Lower leg skin (tissue), 3 donors: ENCODE data around the gene OR4N5.

Experiments
- CTCF ChIP-seq, 3 donors: fragments of 450-650 bp; IDR thresholded peaks; one replicate each; pipeline ENCODE4 v1.5.1; 2016; ENCODE audit warnings: antibody characterized with exemption in 3 of 3, mild to moderate bottlenecking in 3 of 3, moderate library complexity in 2 of 3
- POLR2A ChIP-seq, 2 donors: fragments of 450-650 bp; IDR thresholded peaks; one replicate each; pipeline ENCODE4 v1.6.1; 2016 to 2017; ENCODE audit warnings: antibody characterized with exemption in 2 of 2, mild to moderate bottlenecking in 1 of 2, moderate library complexity in 1 of 2

DNA sequence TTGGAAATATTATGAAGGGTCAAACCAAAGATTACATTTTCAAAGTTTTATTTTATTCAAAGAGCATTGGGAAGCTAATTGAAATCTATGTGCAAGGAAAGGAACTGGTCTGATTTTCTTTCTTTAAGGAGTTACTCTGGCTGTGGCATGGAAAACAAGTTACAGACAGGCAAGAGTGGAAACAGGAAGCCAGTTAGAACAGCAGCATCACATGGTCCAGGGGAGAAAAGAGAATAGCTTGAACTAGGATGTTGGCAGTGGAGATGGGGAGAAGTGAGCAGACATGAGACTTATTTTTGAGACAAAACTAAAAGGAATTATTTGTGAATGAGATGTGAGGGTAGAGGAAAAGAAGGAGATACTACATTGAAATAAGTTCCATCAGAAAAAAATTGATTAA lies 55.5 kb downstream of the OR4N5 start:
- TF ChIP-seq CTCF (IDR thresholded peaks at IDR 0.05), result no peak
- no peak for TF ChIP-seq POLR2A (IDR thresholded peaks at IDR 0.05)
